ENCODE measurements around the gene DLX5.

DLX5 gene

DNA sequence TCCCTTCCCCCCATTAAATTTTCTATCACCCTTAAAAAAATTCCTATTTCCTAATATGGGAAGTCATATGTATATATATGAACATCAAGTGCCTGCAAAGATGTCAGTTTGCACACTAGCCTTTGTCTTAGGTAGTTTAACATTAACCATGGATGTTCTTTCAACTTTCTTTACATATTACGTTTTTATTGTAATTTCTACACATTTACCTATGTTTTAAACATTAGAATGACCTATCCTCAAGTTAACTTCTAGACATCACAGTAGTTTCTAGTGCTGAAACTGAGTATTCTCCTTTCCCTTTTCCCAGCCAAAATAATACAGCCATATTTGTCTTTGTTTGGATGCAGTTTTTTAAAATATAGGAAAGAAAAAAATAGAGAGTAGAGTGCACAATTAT lies 13.5 kb downstream of the DLX5 start:
- Histone ChIP-seq H3K79me2 (ENCODE audit: control insufficient read depth, insufficient read depth, low read length, unreplicated experiment) (no peaks in the 10 kb centered on the region), H3K27me3 (ENCODE audit: insufficient read depth, low read length) (peaks cover 29% of the 10 kb centered on the region), H3K4me3 (ENCODE audit: low read depth, low read length) (no peak overlapping the region), H2AFZ (ENCODE audit: low read length, unreplicated experiment) (no peak overlapping the region), H3K4me1 (ENCODE audit: control insufficient read depth, insufficient read depth, low read length, unreplicated experiment) (no peaks in the 10 kb centered on the region), H3K36me3 (ENCODE audit: insufficient read depth, low read length) (no peaks in the 10 kb centered on the region), H3K27ac (ENCODE audit: low read depth, low read length) (no peak overlapping the region)

DNA sequence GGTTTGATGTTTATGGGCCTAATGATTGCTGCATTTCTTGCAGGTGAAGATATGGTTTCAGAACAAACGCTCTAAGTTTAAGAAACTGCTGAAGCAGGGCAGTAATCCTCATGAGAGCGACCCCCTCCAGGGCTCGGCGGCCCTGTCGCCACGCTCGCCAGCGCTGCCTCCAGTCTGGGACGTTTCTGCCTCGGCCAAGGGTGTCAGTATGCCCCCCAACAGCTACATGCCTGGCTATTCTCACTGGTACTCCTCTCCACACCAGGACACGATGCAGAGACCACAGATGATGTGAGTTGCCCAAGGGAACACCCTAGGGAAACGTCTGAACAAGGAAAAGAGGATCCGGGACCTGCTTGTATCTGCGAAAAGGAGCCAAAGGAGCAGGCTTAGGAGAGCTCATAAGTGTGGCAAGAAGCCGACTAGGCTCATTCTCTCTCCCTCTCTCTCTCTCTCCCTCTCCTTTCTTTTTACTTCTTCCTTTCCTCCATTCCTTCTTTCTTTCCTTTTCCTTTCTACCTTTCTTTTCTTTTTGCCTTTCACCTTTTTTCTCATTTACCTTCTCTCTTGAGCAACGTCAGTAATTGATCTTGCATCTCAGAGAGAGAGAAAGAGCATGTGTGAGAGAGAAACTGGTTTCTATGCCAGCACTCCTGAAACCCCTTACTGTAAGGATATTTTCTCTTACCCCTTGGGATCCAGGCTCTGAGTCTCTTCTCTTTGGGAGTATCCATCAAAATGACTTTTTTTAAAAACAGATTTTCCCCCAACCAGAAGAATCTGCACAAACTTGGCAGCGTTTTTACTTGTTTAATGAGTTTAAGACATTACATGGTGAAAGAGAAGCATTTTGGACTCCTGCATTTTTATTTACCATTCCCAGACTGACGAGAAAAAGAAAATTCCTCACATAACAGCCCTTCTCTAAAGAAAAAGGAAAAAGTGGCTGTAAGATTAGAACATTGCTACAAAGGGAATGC lies 14.6 kb downstream of the DLX5 start:
- no peak overlapping the region for H3K27ac ChIP-seq (ENCODE audit: low read depth, low read length)
- no peak overlapping the region for H3K4me3 ChIP-seq (ENCODE audit: low read depth, low read length)
- peaks cover 19% of the 10 kb centered on the region for H3K27me3 ChIP-seq (ENCODE audit: insufficient read depth, low read length)
- no peaks in the 10 kb centered on the region for H3K36me3 ChIP-seq (ENCODE audit: insufficient read depth, low read length)
- no peak overlapping the region for H2AFZ ChIP-seq (ENCODE audit: low read length, unreplicated experiment)
- H3K79me2 ChIP-seq (ENCODE audit: control insufficient read depth, insufficient read depth, low read length, unreplicated experiment), result no peaks in the 10 kb centered on the region
- no peaks in the 10 kb centered on the region for H3K4me1 ChIP-seq (ENCODE audit: control insufficient read depth, insufficient read depth, low read length, unreplicated experiment)

DNA sequence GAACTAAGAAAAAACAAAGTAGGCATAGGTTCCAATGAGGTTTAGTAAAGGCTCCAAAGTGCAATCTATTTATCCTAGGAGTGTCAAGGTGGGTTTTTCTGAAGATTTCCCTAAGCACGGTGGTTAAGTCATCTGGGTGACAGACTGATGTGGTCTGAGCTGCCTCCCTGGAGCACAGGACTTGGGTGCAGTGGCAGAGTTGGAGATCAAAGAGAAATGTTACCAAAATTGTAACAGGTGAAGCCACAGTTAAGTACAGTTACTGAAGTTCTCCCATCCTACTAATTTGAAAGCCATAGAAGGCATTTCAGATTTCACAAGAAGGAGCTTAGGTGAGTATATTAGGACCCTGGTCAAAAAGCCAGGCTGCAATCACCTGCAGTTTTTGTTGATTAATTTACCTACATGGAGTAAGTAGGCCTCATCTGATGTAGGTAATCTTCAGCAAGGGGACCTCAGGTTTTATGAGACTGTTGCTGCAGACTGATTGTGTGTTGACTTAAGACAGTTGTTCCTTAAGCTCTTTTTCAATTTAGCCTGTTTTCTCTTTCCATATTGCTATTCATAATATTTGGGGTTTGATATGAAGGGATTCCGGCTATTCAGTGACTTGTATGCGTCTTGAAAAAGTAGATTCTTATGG lies 16.2 kb downstream of the DLX5 start:
- Histone ChIP-seq H3K4me3 (ENCODE audit: low read depth, low read length) (no peak overlapping the region), H3K4me1 (ENCODE audit: control insufficient read depth, insufficient read depth, low read length, unreplicated experiment) (no peaks in the 10 kb centered on the region), H3K27me3 (ENCODE audit: insufficient read depth, low read length) (peaks cover 9% of the 10 kb centered on the region), H3K79me2 (ENCODE audit: control insufficient read depth, insufficient read depth, low read length, unreplicated experiment) (no peaks in the 10 kb centered on the region), H3K36me3 (ENCODE audit: insufficient read depth, low read length) (no peaks in the 10 kb centered on the region), H3K27ac (ENCODE audit: low read depth, low read length) (no peak overlapping the region), H2AFZ (ENCODE audit: low read length, unreplicated experiment) (no peak overlapping the region)

DNA sequence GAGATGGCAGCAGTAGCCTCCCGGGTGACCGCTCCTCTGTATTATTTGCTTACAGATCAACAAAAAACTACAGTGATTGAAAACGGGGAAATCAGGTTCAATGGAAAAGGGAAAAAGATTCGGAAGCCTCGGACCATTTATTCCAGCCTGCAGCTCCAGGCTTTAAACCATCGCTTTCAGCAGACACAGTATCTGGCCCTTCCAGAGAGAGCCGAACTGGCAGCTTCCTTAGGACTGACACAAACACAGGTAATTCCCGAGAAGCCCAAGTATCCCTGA lies 17.1 kb downstream of the DLX5 start:
- peaks cover 9% of the 10 kb centered on the region for H3K27me3 ChIP-seq (ENCODE audit: insufficient read depth, low read length)
- H3K4me1 ChIP-seq (ENCODE audit: control insufficient read depth, insufficient read depth, low read length, unreplicated experiment), result no peaks in the 10 kb centered on the region
- no peak overlapping the region for H3K4me3 ChIP-seq (ENCODE audit: low read depth, low read length)

DNA sequence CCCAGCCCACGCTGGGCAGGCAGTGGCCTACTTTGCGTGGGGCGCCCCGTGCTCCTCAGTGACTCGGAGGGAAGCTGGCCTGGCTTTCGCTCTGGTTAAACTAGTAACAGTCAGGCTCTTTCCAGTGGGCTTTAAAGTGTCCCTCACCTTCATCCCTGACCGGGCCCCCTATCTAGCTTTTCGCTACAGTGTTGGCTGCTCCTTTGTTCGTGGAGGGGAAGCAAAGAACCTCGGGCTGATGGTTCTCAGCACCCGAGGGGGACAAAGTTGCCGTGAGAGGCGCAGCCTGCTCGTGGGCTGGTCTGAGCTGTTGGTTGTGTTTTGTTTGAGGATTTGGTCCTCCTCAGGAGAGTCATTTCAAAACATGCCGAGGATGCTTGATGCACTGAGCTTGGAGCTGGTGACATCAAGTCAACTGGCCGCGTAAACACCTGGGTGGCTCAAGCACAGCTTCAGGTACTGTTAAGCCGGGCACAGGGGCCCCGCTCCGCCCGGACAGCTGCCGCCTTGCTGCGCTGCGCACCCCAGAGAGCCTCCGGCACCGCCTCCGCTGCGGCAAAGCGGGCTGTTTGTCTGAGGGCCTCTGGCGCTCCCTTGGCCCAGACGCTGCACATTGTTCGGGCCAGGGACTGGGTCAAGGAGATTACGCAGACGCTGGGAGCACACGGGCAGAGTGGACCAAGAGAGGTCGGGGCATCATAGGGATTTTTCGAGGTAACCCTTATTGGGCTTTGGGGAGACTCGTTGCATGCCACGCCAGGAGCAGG lies 17.6 kb downstream of the DLX5 start:
- Histone ChIP-seq H3K27ac (ENCODE audit: low read depth, low read length) (no peak overlapping the region), H3K27me3 (ENCODE audit: insufficient read depth, low read length) (peaks cover 9% of the 10 kb centered on the region), H3K4me1 (ENCODE audit: control insufficient read depth, insufficient read depth, low read length, unreplicated experiment) (no peaks in the 10 kb centered on the region), H3K36me3 (ENCODE audit: insufficient read depth, low read length) (no peaks in the 10 kb centered on the region), H2AFZ (ENCODE audit: low read length, unreplicated experiment) (peak overlapping the region; percentile 80), H3K4me3 (ENCODE audit: low read depth, low read length) (peak overlapping the region; percentile 83), H3K79me2 (ENCODE audit: control insufficient read depth, insufficient read depth, low read length, unreplicated experiment) (no peaks in the 10 kb centered on the region)

More for the DNA sequence above, 17.1 kb downstream of the DLX5 start:
- no peaks in the 10 kb centered on the region for H3K36me3 ChIP-seq (ENCODE audit: insufficient read depth, low read length)
- H3K79me2 ChIP-seq (ENCODE audit: control insufficient read depth, insufficient read depth, low read length, unreplicated experiment), result no peaks in the 10 kb centered on the region
- no peak overlapping the region for H2AFZ ChIP-seq (ENCODE audit: low read length, unreplicated experiment)
- no peak overlapping the region for H3K27ac ChIP-seq (ENCODE audit: low read depth, low read length)

DNA sequence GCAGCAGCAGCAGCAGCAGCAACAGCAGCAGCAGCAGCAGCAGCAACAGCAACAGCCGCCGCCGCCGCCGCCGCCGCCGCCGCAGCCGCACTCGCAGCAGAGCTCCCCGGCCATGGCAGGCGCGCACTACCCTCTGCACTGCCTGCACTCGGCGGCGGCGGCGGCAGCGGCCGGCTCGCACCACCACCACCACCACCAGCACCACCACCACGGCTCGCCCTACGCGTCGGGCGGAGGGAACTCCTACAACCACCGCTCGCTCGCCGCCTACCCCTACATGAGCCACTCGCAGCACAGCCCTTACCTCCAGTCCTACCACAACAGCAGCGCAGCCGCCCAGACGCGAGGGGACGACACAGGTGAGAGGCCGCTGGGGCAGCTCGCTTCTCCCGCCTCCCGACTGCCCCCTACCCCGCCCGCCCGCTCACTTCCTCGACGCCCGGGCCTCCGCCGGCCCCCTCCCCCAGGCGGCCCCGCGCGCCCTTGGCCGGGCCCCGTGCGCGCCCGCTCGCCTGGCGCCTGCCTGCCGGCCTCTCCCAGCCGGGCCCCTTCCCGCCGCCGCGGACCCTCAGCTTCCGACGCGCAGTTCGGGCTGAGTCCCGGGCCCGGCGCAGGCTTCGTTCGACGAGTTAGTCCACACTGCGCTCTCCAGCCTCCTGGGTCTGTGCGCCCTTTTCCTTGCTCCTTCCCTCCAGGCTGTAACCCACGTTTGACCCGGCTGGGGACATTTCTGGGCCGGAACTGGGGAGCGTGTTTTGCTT lies 18.4 kb downstream of the DLX5 start:
- H3K4me3 ChIP-seq (ENCODE audit: low read depth, low read length), result peak overlapping the region; percentile 83
- H3K4me1 ChIP-seq (ENCODE audit: control insufficient read depth, insufficient read depth, low read length, unreplicated experiment), result no peaks in the 10 kb centered on the region
- H3K27ac ChIP-seq (ENCODE audit: low read depth, low read length), result no peak overlapping the region
- H2AFZ ChIP-seq (ENCODE audit: low read length, unreplicated experiment), result peak overlapping the region; percentile 80
- no peaks in the 10 kb centered on the region for H3K36me3 ChIP-seq (ENCODE audit: insufficient read depth, low read length)
- H3K79me2 ChIP-seq (ENCODE audit: control insufficient read depth, insufficient read depth, low read length, unreplicated experiment), result no peaks in the 10 kb centered on the region
- H3K27me3 ChIP-seq (ENCODE audit: insufficient read depth, low read length), result peaks cover 9% of the 10 kb centered on the region

DNA sequence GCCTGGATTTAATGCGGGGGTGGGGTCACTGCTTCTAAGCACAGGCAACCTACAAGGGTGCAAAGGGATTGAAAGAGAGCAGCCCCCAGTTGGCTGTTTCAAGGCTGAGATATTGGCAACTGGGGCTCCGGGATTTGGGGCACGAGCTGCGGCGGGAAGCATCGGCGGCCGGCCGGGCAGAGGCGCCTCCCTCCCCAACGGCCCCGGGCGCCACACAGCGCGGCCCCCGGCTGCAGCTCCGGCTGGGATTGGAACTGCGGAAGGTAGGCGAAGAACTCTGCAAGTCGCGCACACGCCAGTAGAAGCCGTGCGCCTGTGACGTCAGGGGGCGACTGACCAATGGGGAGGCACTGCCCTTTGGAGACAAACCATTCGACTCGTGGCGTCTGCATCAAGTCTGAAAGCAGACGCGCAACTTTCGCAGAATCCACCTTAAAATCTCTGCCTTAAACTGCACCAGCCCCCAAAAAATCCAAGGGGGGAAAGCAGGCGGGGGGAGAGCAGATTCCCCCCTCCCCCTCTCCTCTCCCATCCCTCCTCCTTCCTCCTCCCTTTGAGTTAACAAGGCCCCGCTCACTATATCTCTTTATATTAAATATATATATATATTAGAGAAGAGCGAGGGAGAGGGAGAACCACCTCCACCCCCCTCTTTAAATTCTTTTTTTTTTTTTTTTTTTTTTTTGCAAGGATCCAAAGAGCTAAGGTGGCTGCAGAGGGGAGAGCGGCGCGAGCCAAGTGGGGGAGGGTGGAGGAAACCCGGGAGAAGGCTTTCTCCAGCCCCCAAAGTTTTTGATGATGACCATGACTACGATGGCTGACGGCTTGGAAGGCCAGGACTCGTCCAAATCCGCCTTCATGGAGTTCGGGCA lies 19.2 kb downstream of the DLX5 start, which contains the start of gene DLX6:
TSS of gene DLX6 (plus strand) at position 371 of the 872 bp plus-strand sequence. CDS start at position 796, 425 bp downstream.
- Histone ChIP-seq H3K79me2 (ENCODE audit: control insufficient read depth, insufficient read depth, low read length, unreplicated experiment) (no peaks in the 10 kb centered on the region), H2AFZ (ENCODE audit: low read length, unreplicated experiment) (peak within 1 kb of the TSS; percentile 93), H3K4me3 (ENCODE audit: low read depth, low read length) (peak within 1 kb of the TSS; percentile 83), H3K36me3 (ENCODE audit: insufficient read depth, low read length) (no peaks in the 10 kb centered on the region), H3K4me1 (ENCODE audit: control insufficient read depth, insufficient read depth, low read length, unreplicated experiment) (no peaks in the 10 kb centered on the region), H3K27ac (ENCODE audit: low read depth, low read length) (no peak within 1 kb of the TSS), H3K27me3 (ENCODE audit: insufficient read depth, low read length) (peaks cover 9% of the 10 kb centered on the region)

DNA sequence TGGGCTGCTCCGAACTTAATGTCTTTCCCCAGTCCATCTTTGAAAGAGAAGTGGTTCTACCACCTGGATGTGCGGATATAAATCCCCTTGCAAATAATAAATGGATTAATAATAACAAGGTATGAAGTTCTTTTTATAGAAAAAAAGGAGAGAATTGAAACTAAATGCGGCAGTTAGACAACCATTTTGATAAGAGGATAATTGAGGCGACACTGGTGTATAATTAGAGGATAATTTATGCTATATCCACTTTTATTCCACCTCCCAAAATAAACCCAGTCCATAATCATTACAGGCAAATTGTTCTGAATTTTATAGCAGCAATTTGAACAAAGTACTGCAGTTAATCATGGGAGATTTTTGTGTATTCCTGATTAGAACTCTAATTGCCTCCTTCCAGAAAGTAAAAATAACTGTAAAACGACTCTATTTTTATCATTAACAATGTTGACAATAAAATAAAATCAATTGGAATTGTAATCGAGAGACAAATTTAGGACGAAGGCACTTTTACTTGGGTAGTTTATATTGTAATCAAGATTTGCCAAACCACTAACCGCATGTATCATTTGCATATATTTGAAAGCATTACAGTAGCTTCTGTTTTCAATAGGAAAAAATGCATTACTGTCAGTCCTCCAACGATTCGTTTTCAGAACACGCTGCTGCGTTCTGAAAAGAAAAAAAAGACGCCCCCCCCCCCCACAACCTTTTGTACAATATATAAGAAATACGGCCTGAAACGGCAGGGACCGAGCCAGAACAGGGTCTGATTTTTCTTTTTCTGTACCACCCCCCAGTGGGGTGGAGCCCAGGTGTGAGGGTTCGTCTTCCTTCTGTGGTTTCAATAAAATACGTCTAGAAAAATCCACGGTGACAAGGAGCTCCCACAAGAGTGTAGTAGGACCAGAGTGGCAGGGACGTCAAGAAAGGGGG lies 20.1 kb downstream of the DLX5 start:
- H3K27me3 ChIP-seq (ENCODE audit: insufficient read depth, low read length), result peaks cover 9% of the 10 kb centered on the region; the same call in 1 of the 2 replicates
- no peaks in the 10 kb centered on the region for H3K79me2 ChIP-seq (ENCODE audit: control insufficient read depth, insufficient read depth, low read length, unreplicated experiment)
- peak overlapping the region; percentile 93 for H2AFZ ChIP-seq (ENCODE audit: low read length, unreplicated experiment)
- no peaks in the 10 kb centered on the region for H3K36me3 ChIP-seq (ENCODE audit: insufficient read depth, low read length)
- H3K4me1 ChIP-seq (ENCODE audit: control insufficient read depth, insufficient read depth, low read length, unreplicated experiment), result no peaks in the 10 kb centered on the region
- no peak overlapping the region for H3K27ac ChIP-seq (ENCODE audit: low read depth, low read length)
- peak overlapping the region; percentile 83 for H3K4me3 ChIP-seq (ENCODE audit: low read depth, low read length)

All from ACC112 (cell line).